Measurements from ENCODE around the gene DUSP14. TPM values are rescaled to one million over a fixed set of nuclear protein-coding genes. Genes with fewer than 3 reads are reported as not detected.
"Not testable (repeated sequence)": the region's sequence is repeated elsewhere in the genome, so short reads cannot be mapped to it uniquely, and the experiment has no call there.

DUSP14 gene
- total RNA-seq, 1 donor from 2014 or later: 4.3 TPM

DNA sequence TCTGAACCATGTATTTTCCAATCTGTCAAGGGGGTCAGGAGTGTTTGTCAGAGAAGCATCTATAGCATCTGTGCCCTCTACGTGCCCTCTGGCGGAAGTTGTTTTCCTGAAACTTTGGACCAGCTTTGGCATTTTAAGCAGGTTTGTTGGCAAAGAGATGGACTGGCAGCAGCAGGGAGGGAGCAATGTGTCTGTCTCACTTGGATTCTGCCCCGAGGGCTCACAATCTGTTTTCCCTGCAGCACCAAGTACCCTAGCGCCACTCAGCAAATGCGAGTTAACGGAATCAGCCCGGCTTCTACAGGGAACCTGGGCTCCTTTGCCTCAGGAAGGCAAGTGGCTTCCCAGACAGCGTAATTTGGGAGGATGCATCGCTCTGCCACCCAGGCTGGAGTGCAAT is 17.4 kb downstream of the DUSP14 start:
- ATAC-seq (ENCODE audit: low read depth) (no peak), DNase-seq (no peak)
- H3K36me3 Mint-ChIP-seq (ENCODE audit: low read depth): peaks cover 3% of the 10 kb centered on the region
- POLR2A ChIA-PET: no interaction called here
- intact Hi-C loops (cut with micrococcal nuclease): no loop called here
- CTCF ChIA-PET: no interaction called here
- no peak overlapping the region for H3K4me3 Mint-ChIP-seq
- no peaks in the 10 kb centered on the region for H3K27me3 Mint-ChIP-seq
- no peak overlapping the region for H3K27ac Mint-ChIP-seq
- H3K4me1 Mint-ChIP-seq: no peaks in the 10 kb centered on the region
- H3K9me3 Mint-ChIP-seq: no peaks in the 10 kb centered on the region
- no peak for TF ChIP-seq CTCF (IDR thresholded peaks at IDR 0.05)

DNA sequence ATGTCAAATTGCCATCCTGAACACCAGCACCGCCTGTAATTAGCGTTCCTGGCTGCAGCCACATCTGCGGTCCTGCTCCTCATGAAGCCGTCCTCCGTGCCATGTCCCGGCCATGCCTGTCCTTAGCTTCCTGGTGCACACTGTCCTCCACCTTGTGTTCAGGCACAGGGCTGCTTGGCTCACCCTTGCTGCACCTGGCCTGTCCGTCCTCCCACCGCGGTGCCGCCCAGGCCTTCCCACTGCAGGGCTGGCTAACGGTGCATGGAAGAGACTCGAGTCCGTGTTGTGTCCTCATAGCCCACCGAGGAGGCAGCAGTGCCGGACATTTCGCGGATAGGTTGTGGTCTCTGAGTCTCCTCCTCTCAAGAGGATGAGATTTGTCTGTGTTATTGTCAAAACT is 20.4 kb downstream of the DUSP14 start:
- no peak for DNase-seq
- TF ChIP-seq CTCF (IDR thresholded peaks at IDR 0.05): no peak
- H3K36me3 Mint-ChIP-seq (ENCODE audit: low read depth): peaks cover 26% of the 10 kb centered on the region
- H3K27me3 Mint-ChIP-seq: no peaks in the 10 kb centered on the region
- no peak overlapping the region for H3K4me3 Mint-ChIP-seq
- CTCF ChIA-PET: no interaction called here
- POLR2A ChIA-PET: no interaction called here
- H3K4me1 Mint-ChIP-seq: no peaks in the 10 kb centered on the region
- H3K27ac Mint-ChIP-seq: no peak overlapping the region
- no peaks in the 10 kb centered on the region for H3K9me3 Mint-ChIP-seq
- intact Hi-C loops (cut with micrococcal nuclease): no loop called here
- ATAC-seq (ENCODE audit: low read depth): no peak

DNA sequence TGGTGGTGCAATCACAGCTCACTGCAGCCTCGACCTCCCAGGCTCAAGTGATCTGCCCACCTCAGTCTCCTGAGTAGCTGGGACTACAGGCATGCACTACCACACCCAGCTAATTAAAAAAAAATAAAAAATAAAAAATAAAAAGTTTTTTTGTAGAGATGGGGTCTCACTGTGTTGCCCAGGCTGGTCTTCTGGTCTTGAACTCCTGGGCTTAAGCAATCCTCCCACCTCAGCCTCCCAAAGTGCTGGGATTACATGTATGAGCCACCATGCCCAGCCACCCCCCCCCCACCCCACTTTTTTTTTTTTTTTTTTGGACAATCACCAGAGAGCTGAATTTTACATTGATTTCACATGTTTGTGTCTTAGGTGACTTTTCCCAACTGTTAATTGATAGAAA is 22.0 kb downstream of the DUSP14 start:
- intact Hi-C loops (cut with micrococcal nuclease); ATAC-seq (ENCODE audit: low read depth); H3K9me3 Mint-ChIP-seq; DNase-seq; H3K4me1 Mint-ChIP-seq; H3K27me3 Mint-ChIP-seq; H3K27ac Mint-ChIP-seq; H3K4me3 Mint-ChIP-seq; CTCF ChIA-PET: not testable (repeated sequence)
- H3K36me3 Mint-ChIP-seq (ENCODE audit: low read depth): peaks cover 38% of the 10 kb centered on the region
- POLR2A ChIA-PET: interaction anchor here (0.6 to 0.7 kb wide), 2 partner anchors 15 to 808 kb away, joined by 3 to 4 read pairs; no protein-coding TSS in a partner anchor

GRCh38 chr17:37512442-37513068 is 22.9 kb downstream of the DUSP14 start:
- intact Hi-C loops (cut with micrococcal nuclease): no loop called here
- CTCF ChIA-PET: no interaction called here
- Mint-ChIP-seq H3K27ac (no peak overlapping the region), H3K4me3 (no peak overlapping the region), H3K4me1 (no peaks in the 10 kb centered on the region), H3K27me3 (no peaks in the 10 kb centered on the region), H3K9me3 (no peaks in the 10 kb centered on the region), H3K36me3 (ENCODE audit: low read depth) (peaks cover 45% of the 10 kb centered on the region)
- ATAC-seq (ENCODE audit: low read depth) (no peak), DNase-seq (no peak)
- TF ChIP-seq CTCF (IDR thresholded peaks at IDR 0.05): no peak
- POLR2A ChIA-PET: no interaction called here

DNA sequence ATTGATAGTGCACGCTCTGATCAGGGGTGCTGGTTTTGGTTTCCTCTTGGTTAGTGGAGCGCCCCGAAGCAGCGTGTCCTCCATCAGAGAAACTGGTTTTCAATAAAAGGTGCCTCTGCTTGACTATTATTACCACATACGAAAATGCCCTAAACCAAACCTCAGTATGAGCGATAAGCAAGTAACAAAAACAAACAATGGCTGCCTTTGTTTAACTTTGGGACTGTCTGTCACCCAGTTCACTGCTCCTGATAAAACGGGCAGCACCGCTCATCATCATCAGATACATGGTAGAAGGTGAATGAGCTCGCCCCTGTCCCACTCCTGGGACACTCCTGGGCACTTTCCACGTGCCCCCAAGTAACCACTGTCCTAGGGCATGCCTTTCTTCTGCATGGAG is 24.0 kb downstream of the DUSP14 start:
- H3K9me3 Mint-ChIP-seq: no peaks in the 10 kb centered on the region
- H3K27ac Mint-ChIP-seq: no peak overlapping the region
- H3K27me3 Mint-ChIP-seq: no peaks in the 10 kb centered on the region
- POLR2A ChIA-PET: no interaction called here
- intact Hi-C loops (cut with micrococcal nuclease): no loop called here
- ATAC-seq (ENCODE audit: low read depth) (no peak), DNase-seq (no peak)
- peaks cover 57% of the 10 kb centered on the region for H3K36me3 Mint-ChIP-seq (ENCODE audit: low read depth)
- H3K4me3 Mint-ChIP-seq: no peak overlapping the region
- TF ChIP-seq CTCF (IDR thresholded peaks at IDR 0.05): no peak
- H3K4me1 Mint-ChIP-seq: no peaks in the 10 kb centered on the region
- CTCF ChIA-PET: no interaction called here

DNA sequence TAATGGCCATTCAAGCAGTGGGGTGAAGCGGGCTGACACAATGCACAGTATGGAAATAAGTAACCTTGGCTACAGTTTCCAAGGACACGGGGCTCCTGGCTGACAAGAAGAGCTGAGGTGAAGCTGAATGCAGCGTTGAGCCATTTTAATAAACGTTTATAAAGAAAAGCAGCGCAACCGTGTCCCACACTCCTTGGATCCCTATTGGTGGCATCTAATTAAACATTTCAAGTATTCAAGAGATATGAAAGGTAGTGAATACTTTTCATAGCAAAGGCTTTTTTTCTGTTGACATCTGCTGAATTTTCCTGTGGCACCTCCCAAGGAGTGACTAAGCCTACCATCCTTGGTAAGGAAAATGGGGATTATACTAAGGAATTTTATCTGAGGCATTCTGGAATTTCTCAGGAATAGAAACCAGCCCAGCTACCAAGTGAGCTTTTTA is 26.5 kb downstream of the DUSP14 start:
- POLR2A ChIA-PET: no interaction called here
- Mint-ChIP-seq H3K27me3 (no peaks in the 10 kb centered on the region), H3K4me3 (no peak overlapping the region), H3K36me3 (ENCODE audit: low read depth) (peaks cover 78% of the 10 kb centered on the region), H3K27ac (no peak overlapping the region), H3K9me3 (no peaks in the 10 kb centered on the region), H3K4me1 (no peaks in the 10 kb centered on the region)
- ATAC-seq (ENCODE audit: low read depth) (no peak), DNase-seq (no peak)
- intact Hi-C loops (cut with micrococcal nuclease): no loop called here
- no peak for TF ChIP-seq CTCF (IDR thresholded peaks at IDR 0.05)
- CTCF ChIA-PET: no interaction called here
